Caco-2 (cell line): ENCODE results near the gene TGFBR2. TPM values are rescaled to one million over a fixed set of nuclear protein-coding genes. Genes with fewer than 3 reads are reported as not detected.
A peak's percentile ranks its signal among the peaks of the same experiment; 100 is the strongest.

ENCODE experiments used
- BruUV-seq: library from RNA; stranded (reverse); fragments of 400-500 nt; replicated peaks from 2 replicates; lab custom pipeline; 2021; lab: Mats Ljungman, UMichigan
- CTCF ChIA-PET: fragments of 300-600 bp; sonication (Branson Sonifier 250); formaldehyde crosslinking; loops from one replicate; lab custom pipeline; 2022; ENCODE audit warnings: antibody characterized with exemption; lab: Charles Lee
- POLR2A ChIA-PET: fragments of 300-600 bp; sonication (Branson Sonifier 250); formaldehyde crosslinking; loops from one replicate; lab custom pipeline; 2022; ENCODE audit warnings: antibody characterized with exemption; lab: Charles Lee
- DNase-seq, 2 experiments: peaks; one replicate each; pipeline versions ENCODE4 v3.0.0 to v3.0.0-alpha.2; 2020 to 2022
- H3K27me3 ChIP-seq: replicated peaks from 2 replicates; pipeline ENCODE4 v1.6.0; 2011; ENCODE audit warnings: low read length; ENCODE audit not compliant: control insufficient read depth, insufficient read depth
- H3K36me3 ChIP-seq: 2 replicates; pipeline ENCODE4 v1.5.1; 2011; ENCODE audit warnings: low read length; ENCODE audit not compliant: control insufficient read depth, insufficient read depth
- H3K4me1 ChIP-seq: fragments of 250-450 bp; sonication (Bioruptor Pico); 2 replicates; pipeline ENCODE4 v1.5.1; 2020; ENCODE audit warnings: mild to moderate bottlenecking
- H3K4me3 ChIP-seq: 2 replicates; pipeline ENCODE4 v1.5.1; 2011; ENCODE audit warnings: low read depth, mild to moderate bottlenecking, control low read depth, low read length
- H3K9me3 ChIP-seq: fragments of 250-450 bp; sonication (Bioruptor Pico); 2 replicates; pipeline ENCODE4 v1.5.1; 2020; ENCODE audit warnings: mild to moderate bottlenecking, moderate library complexity
- H3K27ac Mint-ChIP-seq: one replicate; pipeline ENCODE4 v1.8.0; 2022; ENCODE audit warnings: mixed read lengths; ENCODE audit not compliant: unreplicated experiment
- H3K27me3 Mint-ChIP-seq: one replicate; pipeline ENCODE4 v1.8.0; 2022; ENCODE audit warnings: mixed read lengths; ENCODE audit not compliant: insufficient read depth, unreplicated experiment
- H3K36me3 Mint-ChIP-seq: one replicate; pipeline ENCODE4 v1.8.0; 2022; ENCODE audit warnings: mild to moderate bottlenecking, mixed read lengths; ENCODE audit not compliant: insufficient read depth, unreplicated experiment
- H3K4me1 Mint-ChIP-seq: one replicate; pipeline ENCODE4 v1.8.0; 2022; ENCODE audit warnings: low read depth, mixed read lengths; ENCODE audit not compliant: unreplicated experiment
- H3K4me3 Mint-ChIP-seq: one replicate; pipeline ENCODE4 v1.8.0; 2022; ENCODE audit warnings: mild to moderate bottlenecking, moderate library complexity, mixed read lengths; ENCODE audit not compliant: unreplicated experiment
- H3K9me3 Mint-ChIP-seq: one replicate; pipeline ENCODE4 v1.8.0; 2022; ENCODE audit warnings: mixed read lengths; ENCODE audit not compliant: unreplicated experiment
- CTCF ChIP-seq, 2 experiments: fragments of 200-600 bp in 1 of 2; IDR thresholded peaks; 1 replicate in 1 of 2; 2 replicates in 1 of 2; pipeline versions ENCODE4 v1.5.1 to v1.8.0; 2011 to 2022; ENCODE audit warnings: antibody characterized with exemption in 1 of 2, control low read depth in 1 of 2, inconsistent platforms in 1 of 2, low read depth in 1 of 2, low read length in 1 of 2, mild to moderate bottlenecking in 1 of 2, moderate library complexity in 1 of 2; ENCODE audit not compliant: insufficient read depth in 1 of 2, severe bottlenecking in 1 of 2, unreplicated experiment in 1 of 2
- intact Hi-C: fragments of 100-400 bp; cut with micrococcal nuclease; formaldehyde crosslinking; loops from one replicate; pipeline ENCODE4 v1.10.0; 2022; ENCODE audit not compliant: unreplicated experiment
- total RNA-seq: library from RNA; stranded (reverse); gene quantifications from 2 replicates; pipeline ENCODE4 v1.2.3, GENCODE V29; 2022

Gene TGFBR2
- total RNA-seq, 1 experiment from 2014 or later = 40.5 TPM

- no peaks in the 10 kb centered on the region for H3K9me3 ChIP-seq
- H3K27ac Mint-ChIP-seq = no peak overlapping the region
- no peak overlapping the region for H3K4me3 Mint-ChIP-seq
- H3K27me3 ChIP-seq = no peaks in the 10 kb centered on the region
- H3K36me3 ChIP-seq = peaks cover 13% of the 10 kb centered on the region
- intact Hi-C loops = loop anchor here (1.0 to 10.0 kb wide), 10 partner anchors 28 to 651 kb away; partner anchors contain the start of gene TGFBR2
- DNase-seq = peak in 1 of 2 experiments; percentile 65
- ChIA-PET POLR2A (no interaction called here), CTCF (interaction anchor here (0.7 to 1.7 kb wide), 7 partner anchors 58 to 1786 kb away, joined by 3 to 7 read pairs (median 4); no protein-coding TSS in a partner anchor)
- no peak overlapping the region for H3K4me3 ChIP-seq
- peak; percentile 77 to 79 for TF ChIP-seq CTCF (IDR thresholded peaks at IDR 0.05; ENCODE audit: insufficient read depth in 1 of 2, low read depth in 1 of 2, low read length in 1 of 2, severe bottlenecking in 1 of 2, unreplicated experiment in 1 of 2)
- BruUV-seq = TSS peak; percentile 5
- H3K36me3 Mint-ChIP-seq = peaks cover 97% of the 10 kb centered on the region
- peaks cover 40% of the 10 kb centered on the region for H3K4me1 Mint-ChIP-seq
- no peaks in the 10 kb centered on the region for H3K9me3 Mint-ChIP-seq
- H3K4me1 ChIP-seq = peaks cover 31% of the 10 kb centered on the region
- H3K27me3 Mint-ChIP-seq = no peaks in the 10 kb centered on the region
Observed at GRCh38 chr3:30693470-30694120, 87.2 kb downstream of the TGFBR2 start.

GRCh38 chr3:30694148-30694547 lies 87.7 kb downstream of the TGFBR2 start:
- H3K27me3 ChIP-seq = no peaks in the 10 kb centered on the region
- Mint-ChIP-seq H3K36me3 (peaks cover 97% of the 10 kb centered on the region), H3K27ac (no peak overlapping the region), H3K9me3 (no peaks in the 10 kb centered on the region), H3K4me1 (peaks cover 34% of the 10 kb centered on the region), H3K27me3 (no peaks in the 10 kb centered on the region), H3K4me3 (no peak overlapping the region)
- peaks cover 26% of the 10 kb centered on the region for H3K4me1 ChIP-seq
- no peaks in the 10 kb centered on the region for H3K9me3 ChIP-seq
- ChIA-PET CTCF (interaction anchor here (0.7 to 1.7 kb wide), 5 partner anchors 57 to 652 kb away, joined by 3 to 7 read pairs (median 5); no protein-coding TSS in a partner anchor), POLR2A (no interaction called here)
- H3K4me3 ChIP-seq = no peak overlapping the region
- DNase-seq = no peak
- H3K36me3 ChIP-seq = peaks cover 13% of the 10 kb centered on the region
- no peak for TF ChIP-seq CTCF (IDR thresholded peaks at IDR 0.05; ENCODE audit: insufficient read depth in 1 of 2, low read depth in 1 of 2, low read length in 1 of 2, severe bottlenecking in 1 of 2, unreplicated experiment in 1 of 2)
- intact Hi-C loops = loop anchor here (5.0 to 10.0 kb wide), 4 partner anchors 87 to 469 kb away; partner anchors contain the start of gene TGFBR2
- BruUV-seq = no TSS peak

GRCh38 chr3:30694668-30695067 lies 88.3 kb downstream of the TGFBR2 start:
- intact Hi-C loops = loop anchor here (5.0 to 10.0 kb wide), 4 partner anchors 87 to 470 kb away; partner anchors contain the start of gene TGFBR2
- DNase-seq = no peak
- Histone ChIP-seq H3K27me3 (no peaks in the 10 kb centered on the region), H3K4me1 (peaks cover 22% of the 10 kb centered on the region), H3K4me3 (no peak overlapping the region), H3K9me3 (no peaks in the 10 kb centered on the region), H3K36me3 (peaks cover 12% of the 10 kb centered on the region)
- no peaks in the 10 kb centered on the region for H3K27me3 Mint-ChIP-seq
- peaks cover 96% of the 10 kb centered on the region for H3K36me3 Mint-ChIP-seq
- H3K9me3 Mint-ChIP-seq = no peaks in the 10 kb centered on the region
- no peak overlapping the region for H3K4me3 Mint-ChIP-seq
- ChIA-PET CTCF (no interaction called here), POLR2A (no interaction called here)
- no peak for TF ChIP-seq CTCF (IDR thresholded peaks at IDR 0.05; ENCODE audit: insufficient read depth in 1 of 2, low read depth in 1 of 2, low read length in 1 of 2, severe bottlenecking in 1 of 2, unreplicated experiment in 1 of 2)
- no TSS peak for BruUV-seq
- H3K4me1 Mint-ChIP-seq = peaks cover 31% of the 10 kb centered on the region
- H3K27ac Mint-ChIP-seq = no peak overlapping the region
